Activated T-cell treated with anti-CD3 and anti-CD28 coated beads for 4 hours (primary cell): Measurements from ENCODE around the gene LSM12.
"Not testable (repeated sequence)": the region's sequence is repeated elsewhere in the genome, so short reads cannot be mapped to it uniquely, and the experiment has no call there.

ENCODE experiments used
- DNase-seq: peaks from one replicate; pipeline ENCODE4 v3.0.0-alpha.2; 2020

LSM12 gene

GRCh38 chr17:44004761-44005526 lies 61.5 kb downstream of the LSM12 start:
- DNase-seq = no peak

- no peak for DNase-seq
Observed at GRCh38 chr17:44004077-44004760, 62.3 kb downstream of the LSM12 start, which contains the start of gene NAGS. NAGS (plus strand) TSS chr17:44004622; CDS start chr17:44004664, 42 bp downstream.

- DNase-seq = no peak
Observed at GRCh38 chr17:44002141-44002848, 64.2 kb downstream of the LSM12 start.

- DNase-seq = no peak
Observed at GRCh38 chr17:44001461-44001920, 65.0 kb downstream of the LSM12 start.

GRCh38 chr17:44000871-44001460 lies 65.5 kb downstream of the LSM12 start:
- no peak for DNase-seq

DNA sequence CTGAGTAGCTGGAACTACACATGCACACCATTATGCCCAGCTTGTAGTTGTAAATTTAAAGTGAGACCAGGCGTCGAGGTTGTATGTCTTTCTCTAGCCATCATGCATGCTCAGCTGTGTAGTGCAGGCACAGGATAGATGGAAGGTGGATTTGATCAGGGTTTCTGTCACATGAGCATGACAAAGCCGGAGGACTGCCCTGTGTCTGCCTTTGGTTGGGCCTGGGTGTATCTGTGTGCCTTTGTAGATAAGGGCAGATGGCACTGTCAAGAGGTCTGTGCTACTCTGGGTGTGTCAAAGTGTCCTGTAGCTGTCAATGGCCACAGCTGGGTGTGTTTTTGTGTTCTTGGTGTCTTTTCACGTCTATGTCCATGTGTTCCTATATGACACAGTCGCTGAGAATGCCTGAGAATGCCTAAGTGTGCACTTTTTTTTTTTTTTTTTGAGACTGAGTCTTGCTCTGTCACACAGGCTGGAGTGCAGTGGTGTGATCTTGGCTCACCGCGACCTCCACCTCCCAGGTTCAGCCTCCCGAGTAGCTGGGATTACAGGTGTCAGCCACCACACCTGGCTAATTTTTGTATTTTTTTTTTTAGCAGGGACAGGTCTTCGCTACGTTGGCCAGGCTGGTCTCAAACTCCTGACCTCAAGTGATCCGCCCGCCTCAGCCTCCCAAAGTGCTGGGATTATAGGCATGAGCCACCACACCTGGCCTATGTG lies 66.2 kb downstream of the LSM12 start:
- no peak for DNase-seq

- DNase-seq = no peak
Observed at GRCh38 chr17:43999024-43999423, 67.4 kb downstream of the LSM12 start.

GRCh38 chr17:43998552-43998951 lies 67.9 kb downstream of the LSM12 start:
- DNase-seq = no peak

- DNase-seq = not testable (repeated sequence)
Observed at GRCh38 chr17:43997180-43997579, 69.3 kb downstream of the LSM12 start.

DNA sequence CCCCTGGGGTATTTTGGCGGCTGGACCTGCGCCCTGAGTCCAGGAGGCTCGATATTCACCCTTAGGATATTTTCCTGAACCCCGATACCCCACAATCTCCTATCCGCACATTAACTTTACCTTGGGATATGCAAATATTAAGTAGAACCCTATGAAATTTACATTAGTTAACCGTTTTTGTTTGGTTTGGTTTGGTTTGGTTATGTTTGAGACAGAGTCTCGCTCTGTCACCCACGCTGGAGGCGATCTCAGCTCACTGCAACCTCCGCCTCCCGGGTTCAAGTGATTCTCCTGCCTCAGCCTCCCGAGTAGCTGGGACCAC lies 71.4 kb downstream of the LSM12 start:
- DNase-seq = no peak

DNA sequence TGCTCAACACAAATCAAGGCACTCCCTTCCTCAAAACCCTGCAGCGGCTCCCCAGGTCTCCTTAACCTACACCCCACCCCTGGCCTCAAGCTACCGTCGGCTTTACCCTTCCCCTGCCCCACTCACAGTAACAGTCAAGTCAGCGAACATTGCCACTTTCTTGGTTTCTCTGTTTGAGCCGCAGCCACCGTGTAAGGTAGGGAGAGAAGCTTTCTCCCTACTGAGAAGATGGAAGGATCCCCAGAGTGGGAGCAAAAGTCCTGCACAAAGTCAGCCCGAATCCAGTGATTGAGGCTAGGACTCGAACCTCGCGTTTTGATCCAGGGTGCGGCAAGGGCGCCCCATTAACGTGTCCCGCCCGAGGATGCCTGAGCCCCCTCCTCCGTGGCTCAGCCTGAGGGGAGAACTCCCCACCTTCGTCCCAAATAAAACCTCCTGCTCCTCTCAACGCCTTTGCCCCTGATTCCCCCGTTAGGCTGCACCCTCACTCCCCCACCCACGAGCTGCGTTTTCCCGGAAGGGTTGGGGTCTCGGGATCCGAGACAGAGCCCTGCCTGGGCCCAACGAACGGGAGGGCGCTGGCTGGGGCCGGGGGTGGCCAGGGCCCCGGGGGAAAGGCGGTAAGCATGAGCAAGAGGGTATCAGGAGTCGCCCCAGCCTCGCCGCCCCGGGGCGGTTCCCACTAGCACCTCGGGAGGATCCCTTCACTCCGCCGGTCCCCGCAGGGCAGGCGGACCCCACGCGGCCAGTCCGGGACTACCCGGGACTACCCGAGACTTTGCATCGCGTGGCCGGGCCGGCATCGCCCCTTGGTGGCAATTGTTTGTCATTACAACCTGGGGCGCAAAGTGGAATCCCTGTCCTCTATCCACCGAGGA lies 72.0 kb downstream of the LSM12 start:
- DNase-seq = peak; percentile 47

- DNase-seq = no peak
Observed at GRCh38 chr17:43992641-43993040, 73.8 kb downstream of the LSM12 start.

GRCh38 chr17:43988301-43988700 lies 78.2 kb downstream of the LSM12 start:
- DNase-seq = no peak

GRCh38 chr17:43987131-43988021 lies 79.1 kb downstream of the LSM12 start:
- no peak for DNase-seq

DNA sequence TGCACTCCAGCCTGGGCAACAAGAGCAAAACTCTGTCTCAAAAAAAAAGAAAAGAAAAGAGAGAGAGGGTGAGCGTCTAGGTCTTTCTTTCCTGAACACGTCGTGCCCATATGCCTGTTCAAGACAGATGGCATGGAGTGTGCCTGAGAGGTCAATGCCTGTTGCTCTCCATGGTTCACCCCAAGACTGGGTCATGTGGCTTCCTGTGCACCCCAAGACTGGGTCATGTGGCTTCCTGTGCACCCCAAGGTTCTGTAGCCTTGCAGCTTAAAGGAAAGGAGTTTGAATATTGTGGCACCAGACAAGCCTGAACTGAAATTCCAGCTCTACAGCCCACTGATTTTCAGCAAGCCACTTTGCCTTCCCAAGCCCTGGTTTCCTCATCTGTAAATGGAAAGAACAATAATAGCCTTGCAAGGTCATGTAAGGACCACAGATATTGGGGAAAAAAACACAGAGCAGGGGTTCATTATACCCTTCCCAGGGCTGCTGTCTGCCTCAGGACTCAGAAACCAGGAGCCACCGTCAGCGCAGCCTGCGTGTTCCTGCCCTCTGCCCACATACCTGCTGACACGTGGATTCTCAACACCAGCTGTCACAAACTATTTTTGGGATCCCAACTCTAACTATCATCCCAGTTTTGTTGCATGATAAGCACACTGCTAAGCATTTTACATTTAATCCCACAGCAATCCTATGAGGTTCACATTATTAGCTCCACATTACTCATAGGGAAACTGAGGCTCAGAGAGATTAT lies 80.1 kb downstream of the LSM12 start:
- no peak for DNase-seq

- DNase-seq = no peak
Observed at GRCh38 chr17:43984521-43984920, 82.0 kb downstream of the LSM12 start.
